ENCODE results near the gene PERP.
"Not testable (repeated sequence)": the region's sequence is repeated elsewhere in the genome, so short reads cannot be mapped to it uniquely, and the experiment has no call there.

Gene PERP

GRCh38 chr6:138105446-138105845 is 1.8 kb downstream of the PERP start:
- DNase-seq (ENCODE audit: low read depth in 2 of 2), result no peak

- DNase-seq (ENCODE audit: low read depth in 2 of 2), result no peak
Measured at GRCh38 chr6:138104618-138105213, 2.5 kb downstream of the PERP start.

GRCh38 chr6:138103871-138104270 is 3.3 kb downstream of the PERP start:
- DNase-seq (ENCODE audit: low read depth in 2 of 2), result no peak

GRCh38 chr6:138101946-138102731 is 5.1 kb downstream of the PERP start:
- DNase-seq (ENCODE audit: low read depth in 2 of 2), result no peak

GRCh38 chr6:138099832-138100231 is 7.4 kb downstream of the PERP start:
- no peak for DNase-seq (ENCODE audit: low read depth in 2 of 2)

GRCh38 chr6:138098306-138098705 is 8.9 kb downstream of the PERP start:
- DNase-seq (ENCODE audit: low read depth in 2 of 2), result no peak

- no peak for DNase-seq (ENCODE audit: low read depth in 2 of 2)
Measured at GRCh38 chr6:138094260-138094659, 13.0 kb downstream of the PERP start.

- no peak for DNase-seq (ENCODE audit: low read depth in 2 of 2)
Measured at GRCh38 chr6:138093632-138094031, 13.6 kb downstream of the PERP start.

GRCh38 chr6:138092686-138093085 is 14.5 kb downstream of the PERP start:
- no peak for DNase-seq (ENCODE audit: low read depth in 2 of 2)

GRCh38 chr6:138089325-138089724 is 17.9 kb downstream of the PERP start:
- DNase-seq (ENCODE audit: low read depth in 2 of 2), result no peak

GRCh38 chr6:138088326-138088762 is 18.9 kb downstream of the PERP start:
- DNase-seq (ENCODE audit: low read depth in 2 of 2), result no peak

GRCh38 chr6:138087593-138088325 is 19.5 kb downstream of the PERP start:
- DNase-seq (ENCODE audit: low read depth in 2 of 2), result no peak

- DNase-seq (ENCODE audit: low read depth in 2 of 2), result no peak
Measured at GRCh38 chr6:138086573-138087196, 20.5 kb downstream of the PERP start.

- DNase-seq (ENCODE audit: low read depth in 2 of 2), result no peak
Measured at GRCh38 chr6:138085839-138086222, 21.4 kb downstream of the PERP start.

- no peak for DNase-seq (ENCODE audit: low read depth in 2 of 2)
Measured at GRCh38 chr6:138084904-138085838, 22.0 kb downstream of the PERP start.

GRCh38 chr6:138082232-138082631 is 25.0 kb downstream of the PERP start:
- no peak for DNase-seq (ENCODE audit: low read depth in 2 of 2)

- not testable (repeated sequence) for DNase-seq (ENCODE audit: low read depth in 2 of 2)
Measured at GRCh38 chr6:138079556-138079955, 27.7 kb downstream of the PERP start.

- DNase-seq (ENCODE audit: low read depth in 2 of 2), result no peak
Measured at GRCh38 chr6:138078491-138078890, 28.7 kb downstream of the PERP start.

GRCh38 chr6:138073264-138073663 is 34.0 kb downstream of the PERP start:
- no peak for DNase-seq (ENCODE audit: low read depth in 2 of 2)

GRCh38 chr6:138063726-138064125 is 43.5 kb downstream of the PERP start:
- DNase-seq (ENCODE audit: low read depth in 2 of 2), result no peak

- no peak for DNase-seq (ENCODE audit: low read depth in 2 of 2)
Measured at GRCh38 chr6:138054982-138055381, 52.2 kb downstream of the PERP start.

Data from stimulated activated CD4-positive, alpha-beta T cell treated with anti-CD3 and anti-CD28 coated beads, Interleukin-4, amount 100 ng/mL, for 48 hours (primary cell).